ENCODE measurements around the gene ANKRD44.

GRCh38 chr2:197256547-197257170, 53.9 kb downstream of the ANKRD44 start:
- TF ChIP-seq CTCF (conservative IDR thresholded peaks at IDR 0.05 in 1 of 2, IDR thresholded peaks at IDR 0.05 in 1 of 2; ENCODE audit: extremely low read depth in 1 of 2, insufficient read depth in 1 of 2, low read depth in 1 of 2, low read length in 2 of 2), result no peak
- no peak for TF ChIP-seq EZH2 (IDR thresholded peaks at IDR 0.05; ENCODE audit: borderline replicate concordance, low read length)

Data from mammary epithelial cell (primary cell).